M059J (cell line): ENCODE results near the gene DYSF. TPM values are rescaled to one million over a fixed set of nuclear protein-coding genes. Genes with fewer than 3 reads are reported as not detected.

Experiments used
- DNase-seq: peaks from one replicate; pipeline ENCODE4 v3.0.0-alpha.2; 2012; ENCODE audit warnings: low read depth
- total RNA-seq: library from RNA; depleted of rRNA; stranded (reverse); fragments of >200 nt; shearing (Covaris generic); gene quantifications from 2 replicates; pipeline ENCODE4 v1.2.3, GENCODE V29; 2014

DYSF gene
- total RNA-seq, 1 experiment from 2014 or later, result 0.81 TPM

- no peak for DNase-seq
Observed at GRCh38 chr2:71552861-71553301, 99.5 kb downstream of the DYSF start.

DNA sequence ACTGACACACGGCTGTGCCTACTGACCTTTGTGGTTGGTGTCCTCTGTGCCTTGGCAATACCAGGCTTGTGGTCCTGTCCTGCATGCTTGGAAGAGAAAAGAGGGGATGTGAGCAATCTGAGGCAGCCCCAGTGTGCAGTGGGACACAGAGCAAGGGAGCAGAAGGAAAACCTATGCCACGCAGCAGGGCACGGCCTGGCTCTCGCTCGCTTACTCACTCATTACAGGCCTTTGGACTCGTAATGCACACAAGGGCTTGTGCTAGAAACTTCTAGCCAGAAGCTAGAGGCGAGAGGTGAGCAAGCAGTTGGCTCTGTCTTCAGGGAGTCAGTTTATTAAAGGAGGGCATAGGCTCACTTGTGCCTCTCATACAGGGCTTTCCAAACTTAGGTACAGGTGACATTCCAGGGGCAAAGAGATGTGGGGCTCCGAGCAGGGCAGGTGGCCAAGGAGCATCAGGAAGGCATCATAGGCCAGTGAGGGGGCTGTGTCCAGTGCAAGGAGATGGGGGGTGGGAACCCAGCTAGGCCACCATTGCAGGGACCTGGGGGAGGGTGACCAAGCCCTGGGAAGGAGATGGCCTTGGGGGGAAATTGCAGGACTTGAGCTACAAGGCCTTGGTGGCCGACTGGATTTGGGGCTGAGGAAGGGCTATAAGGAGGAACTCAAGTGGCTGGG, 100.8 kb downstream of the DYSF start:
- no peak for DNase-seq

DNA sequence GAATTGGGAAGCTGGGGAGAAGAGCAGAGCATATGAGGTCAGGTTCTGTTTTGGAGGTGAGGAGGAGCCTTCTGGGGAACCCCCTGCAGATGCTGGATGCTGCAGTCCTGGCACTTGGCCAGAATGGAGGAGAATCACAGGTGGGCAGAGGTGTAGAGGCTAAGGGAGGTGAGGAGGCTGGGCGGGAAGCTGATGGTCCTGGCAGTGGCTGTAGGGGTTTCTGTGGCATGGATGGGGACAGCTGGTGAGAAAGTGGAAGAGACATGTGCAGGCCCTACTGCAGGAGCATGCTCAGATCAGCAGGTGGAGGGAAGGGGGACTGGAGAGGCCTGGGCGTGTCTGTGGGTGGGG, 101.3 kb downstream of the DYSF start:
- DNase-seq, result no peak

DNA sequence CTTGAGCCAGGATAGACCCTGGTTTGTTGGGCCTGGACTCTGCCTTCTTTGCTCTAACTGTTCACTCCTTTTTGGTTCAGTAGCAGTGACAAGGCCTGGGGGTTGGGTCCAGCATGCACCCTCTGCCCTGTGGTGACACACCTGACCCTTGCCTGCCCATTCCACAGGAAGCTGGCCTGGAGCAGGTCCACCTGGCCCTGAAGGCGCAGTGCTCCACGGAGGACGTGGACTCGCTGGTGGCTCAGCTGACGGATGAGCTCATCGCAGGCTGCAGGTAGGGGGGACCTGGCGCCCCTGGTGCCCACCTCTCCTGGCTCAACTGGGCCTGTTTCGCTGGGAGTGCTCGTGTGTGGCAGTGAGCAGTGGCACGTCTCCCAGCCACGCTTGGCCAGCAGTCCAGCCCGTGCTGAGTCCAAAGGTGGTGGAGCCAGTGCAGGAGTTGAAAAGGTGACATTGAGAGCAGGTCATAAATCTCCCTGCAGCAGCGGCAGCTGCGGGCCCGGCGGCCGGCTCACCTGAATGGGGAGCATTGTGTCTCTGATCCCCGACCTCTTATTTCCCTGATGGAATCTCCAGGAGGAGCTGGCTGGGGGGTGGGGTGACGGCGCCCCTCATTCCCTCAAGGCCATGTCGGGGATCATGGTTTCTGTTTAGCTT, 102.6 kb downstream of the DYSF start:
- DNase-seq, result no peak

- no peak for DNase-seq
Observed at GRCh38 chr2:71556692-71557250, 103.4 kb downstream of the DYSF start.

DNA sequence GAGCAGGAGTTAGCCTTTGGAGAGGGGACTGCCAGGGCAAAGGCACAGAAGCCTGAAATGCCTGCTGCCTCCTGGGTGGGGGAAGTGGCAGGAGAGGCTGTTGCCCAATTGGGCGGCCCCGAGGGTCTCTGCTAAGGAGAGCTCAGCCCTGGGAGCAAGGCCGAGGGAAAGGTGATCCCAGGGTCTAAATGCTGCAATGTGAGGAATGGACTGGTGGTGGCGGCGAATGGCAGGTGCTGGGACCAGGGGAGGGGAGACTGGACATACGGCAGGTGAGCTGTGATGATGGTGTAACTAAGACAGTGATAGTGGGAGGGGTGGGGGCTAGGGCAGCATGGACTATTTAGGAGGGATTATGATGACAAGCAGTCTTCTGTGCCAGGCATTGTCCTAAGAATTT, 104.0 kb downstream of the DYSF start:
- no peak for DNase-seq

DNA sequence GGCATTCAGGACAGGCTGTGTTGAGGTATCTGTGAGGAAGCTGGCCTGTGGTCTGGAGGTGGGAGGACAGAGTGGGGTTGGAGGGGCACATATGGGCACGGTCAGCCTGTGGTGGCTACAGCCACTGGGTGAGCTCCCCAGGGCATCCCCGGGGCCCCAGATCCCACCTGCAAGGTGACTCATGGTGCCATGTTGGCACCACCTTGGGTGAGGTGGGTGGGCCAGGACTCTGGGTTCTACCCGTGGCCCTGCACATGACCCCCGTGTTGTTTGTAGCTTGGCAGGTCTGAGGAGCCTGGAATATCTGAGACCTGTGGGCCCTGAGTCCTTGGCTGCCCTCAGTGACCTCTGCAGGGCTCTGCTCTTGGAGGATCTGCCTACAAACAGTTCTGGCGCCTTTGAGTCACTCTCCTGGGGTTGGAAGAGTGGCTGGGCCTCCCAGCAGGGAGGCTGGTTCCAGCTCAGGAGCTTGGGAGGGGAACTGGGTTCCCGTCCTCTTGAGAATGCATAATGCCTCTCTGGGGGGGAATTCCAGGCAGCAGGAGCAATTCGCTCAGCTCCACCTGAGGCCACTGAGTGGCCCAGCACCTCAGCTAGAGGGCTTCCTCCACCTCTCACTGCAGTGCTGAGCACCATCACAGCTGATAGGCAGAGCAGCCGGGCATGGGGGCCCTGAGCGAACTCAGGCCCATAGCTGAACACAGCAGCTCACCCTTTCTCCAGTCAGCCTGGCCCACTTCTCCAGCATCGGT, 105.1 kb downstream of the DYSF start:
- peak; percentile 79 for DNase-seq

DNA sequence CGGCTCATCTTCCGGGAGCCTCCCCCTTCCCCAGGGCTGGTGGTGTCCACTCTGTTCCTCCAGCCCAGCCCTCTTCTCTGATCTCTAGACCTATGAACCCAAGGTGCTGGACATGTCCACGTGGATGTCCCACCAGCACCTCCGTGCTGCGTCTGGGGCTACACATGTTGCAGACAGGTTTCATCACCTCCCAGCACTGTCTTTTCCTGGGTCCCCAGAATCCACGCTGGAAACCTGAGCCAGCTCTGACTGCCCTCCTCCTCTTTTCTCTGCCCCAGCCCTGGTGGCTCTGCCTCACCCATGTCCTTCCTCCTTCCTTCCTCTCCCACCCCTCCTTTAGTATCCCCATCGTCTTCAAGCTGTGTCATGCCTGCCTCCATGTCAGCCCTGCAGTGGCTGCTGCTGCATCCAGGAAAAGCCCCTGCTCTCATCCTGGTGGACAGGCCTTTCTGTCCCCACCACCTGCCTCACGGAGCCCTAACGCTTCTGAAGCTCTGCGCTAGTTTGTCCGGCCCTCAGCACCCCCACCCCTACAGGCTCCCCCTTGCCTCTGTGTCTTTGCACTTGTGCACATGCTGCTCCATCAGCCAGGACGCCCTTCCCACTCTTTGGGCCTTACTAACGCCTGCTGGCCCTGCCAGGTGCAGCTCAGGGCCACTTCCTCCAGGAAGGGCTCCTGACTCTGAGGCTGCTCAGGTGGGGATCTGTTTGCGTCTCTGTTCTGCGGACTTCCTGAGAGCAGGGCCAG, 105.9 kb downstream of the DYSF start:
- DNase-seq, result no peak

DNA sequence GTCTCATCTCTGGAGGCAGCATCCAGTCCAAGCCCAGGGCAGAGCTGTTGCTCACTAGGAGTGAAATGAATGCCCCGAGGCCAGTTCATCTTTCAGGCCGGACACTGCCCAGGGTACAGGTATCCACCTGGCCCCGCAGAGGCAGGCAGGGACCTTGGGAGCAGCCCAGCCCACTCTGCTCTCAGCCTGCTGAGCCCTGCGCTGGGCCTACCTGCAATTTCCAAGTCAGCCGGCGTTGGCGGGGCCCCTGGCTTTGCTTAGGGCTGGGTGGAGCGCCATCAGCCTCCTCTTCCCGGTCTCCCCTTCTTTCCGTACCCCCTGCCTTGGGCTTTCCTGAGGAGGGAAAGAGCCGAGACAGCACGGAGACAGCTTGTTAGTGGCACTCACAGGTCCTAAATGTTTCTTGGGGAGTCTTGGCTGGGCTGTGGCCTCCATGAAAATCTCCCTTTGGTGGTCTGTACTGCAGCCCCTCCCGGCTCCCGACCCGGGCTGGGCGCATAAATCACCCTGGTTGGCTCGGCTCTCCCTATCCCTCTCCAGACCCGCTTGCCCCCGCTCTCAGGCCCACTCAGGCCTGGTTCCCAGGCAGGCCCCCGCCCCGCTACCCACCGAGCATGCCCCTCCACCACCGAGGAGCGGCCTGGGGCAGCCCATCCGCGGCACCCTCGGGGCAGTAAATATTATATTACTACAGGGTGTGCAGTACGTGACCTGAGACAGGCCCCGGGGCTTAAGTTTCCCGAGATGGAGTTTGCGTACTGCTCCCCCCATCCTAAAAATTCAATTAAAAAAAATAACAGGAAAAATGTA, 106.7 kb downstream of the DYSF start:
- no peak for DNase-seq

DNA sequence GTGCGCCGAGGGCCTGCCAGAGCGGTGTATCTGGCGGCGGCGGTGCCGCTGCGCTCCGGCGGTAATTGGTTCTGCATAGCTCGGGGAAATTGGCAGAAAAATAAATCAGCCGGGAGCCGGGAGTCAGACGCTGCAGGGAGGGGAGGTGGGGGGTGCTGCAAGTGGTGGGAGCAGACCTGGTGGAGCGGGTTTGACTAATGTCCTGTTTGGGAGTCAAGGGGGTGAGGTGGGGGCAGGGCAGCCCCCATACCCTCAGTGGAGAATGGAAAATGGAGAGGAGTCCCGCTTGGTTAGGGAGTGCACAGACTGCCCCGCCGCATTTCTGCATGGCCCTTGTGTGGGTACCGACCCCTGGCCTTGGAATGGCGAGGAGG, 107.3 kb downstream of the DYSF start:
- DNase-seq, result no peak

GRCh38 chr2:71561441-71562267, 108.3 kb downstream of the DYSF start:
- no peak for DNase-seq

GRCh38 chr2:71562518-71562917, 109.2 kb downstream of the DYSF start:
- no peak for DNase-seq

DNA sequence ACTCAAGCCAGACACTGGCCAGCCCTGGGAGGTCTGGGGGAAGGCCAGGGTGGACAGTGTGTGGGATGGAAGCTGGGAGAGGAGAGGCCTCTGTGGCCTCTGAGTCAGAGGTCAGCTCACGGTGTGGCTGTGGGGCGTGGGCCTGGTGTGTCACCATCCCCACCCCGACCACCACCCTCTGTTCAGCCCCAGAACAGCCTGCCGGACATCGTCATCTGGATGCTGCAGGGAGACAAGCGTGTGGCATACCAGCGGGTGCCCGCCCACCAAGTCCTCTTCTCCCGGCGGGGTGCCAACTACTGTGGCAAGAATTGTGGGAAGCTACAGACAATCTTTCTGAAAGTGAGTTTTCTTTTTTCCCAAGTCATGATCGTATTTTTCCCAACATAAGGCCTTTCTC, 110.5 kb downstream of the DYSF start:
- peak; percentile 27 for DNase-seq

- DNase-seq, result no peak
Observed at GRCh38 chr2:71564361-71564760, 111.0 kb downstream of the DYSF start.

GRCh38 chr2:71564790-71565189, 111.4 kb downstream of the DYSF start:
- DNase-seq, result no peak

DNA sequence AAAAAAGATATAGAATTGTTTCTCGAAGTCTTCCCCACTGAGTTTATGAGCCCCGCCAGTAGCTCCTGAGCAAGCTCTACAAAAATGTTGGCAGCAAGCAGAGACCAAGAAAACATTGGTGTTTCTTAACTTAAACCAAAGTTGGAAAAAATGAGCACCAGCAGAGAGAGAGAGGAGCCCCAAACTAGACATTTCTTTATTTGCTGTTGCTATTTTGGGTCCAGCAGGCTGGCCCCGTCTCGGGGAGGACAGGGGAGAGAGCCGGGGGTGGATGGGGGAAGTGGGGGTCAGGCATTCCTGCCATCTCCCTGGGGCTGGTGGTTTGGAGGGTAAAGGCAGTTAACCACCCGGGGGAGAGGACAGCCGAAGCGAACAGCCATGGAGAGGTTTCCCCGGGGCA, 113.0 kb downstream of the DYSF start:
- DNase-seq, result no peak

GRCh38 chr2:71567625-71568024, 114.3 kb downstream of the DYSF start:
- no peak for DNase-seq

DNA sequence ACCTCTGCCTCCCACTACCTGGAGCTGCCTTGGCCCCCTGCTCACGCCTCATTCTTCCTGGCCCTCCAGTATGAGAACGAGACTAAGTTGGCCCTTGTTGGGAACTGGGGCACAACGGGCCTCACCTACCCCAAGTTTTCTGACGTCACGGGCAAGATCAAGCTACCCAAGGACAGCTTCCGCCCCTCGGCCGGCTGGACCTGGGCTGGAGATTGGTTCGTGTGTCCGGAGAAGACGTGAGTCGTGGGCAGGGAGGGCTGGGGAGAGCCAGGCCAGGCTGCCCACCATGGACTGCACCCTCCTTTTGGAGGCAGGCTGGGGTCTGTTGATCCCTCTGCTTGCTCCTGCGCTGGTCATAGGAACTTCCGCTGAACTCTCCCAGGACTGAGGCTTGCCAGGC, 114.7 kb downstream of the DYSF start:
- DNase-seq, result no peak

DNA sequence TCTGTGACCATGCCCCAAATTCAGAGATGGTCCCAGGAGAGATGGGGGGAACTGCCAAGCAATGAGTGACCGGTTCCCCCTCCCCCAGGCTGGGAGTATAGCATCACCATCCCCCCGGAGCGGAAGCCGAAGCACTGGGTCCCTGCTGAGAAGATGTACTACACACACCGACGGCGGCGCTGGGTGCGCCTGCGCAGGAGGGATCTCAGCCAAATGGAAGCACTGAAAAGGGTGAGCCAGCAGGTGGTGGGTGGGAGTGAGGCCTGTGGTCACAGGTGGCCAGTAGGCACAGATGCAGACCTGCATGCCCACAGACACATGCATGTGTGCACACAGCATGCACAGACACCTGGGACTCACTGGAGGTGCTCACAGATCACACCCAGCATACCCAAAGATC, 117.2 kb downstream of the DYSF start:
- DNase-seq, result no peak

DNA sequence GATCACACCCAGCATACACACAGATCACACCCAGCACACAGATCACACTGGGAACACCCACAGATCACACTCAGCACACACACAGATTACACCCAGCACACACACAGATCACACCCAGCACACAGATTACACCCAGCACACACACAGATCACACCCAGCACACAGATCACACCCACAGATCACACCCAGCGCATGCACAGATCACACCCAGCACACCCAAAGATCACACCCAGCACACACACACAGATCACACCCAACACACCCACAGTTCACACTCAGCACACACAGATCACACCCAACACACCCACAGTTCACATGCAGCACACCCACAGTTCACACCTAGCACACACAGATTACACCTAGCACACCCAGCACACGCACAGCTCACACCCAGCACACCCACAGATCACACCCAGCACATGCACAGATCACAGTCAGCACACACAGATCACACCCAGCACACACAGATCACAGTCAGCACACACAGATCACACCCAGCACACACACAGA, 117.6 kb downstream of the DYSF start:
- no peak for DNase-seq
